GM18868 (cell line): Measurements from ENCODE around the gene CHID1.

Experiments used
- ATAC-seq: cut with Tn5 transposase; IDR thresholded peaks from one replicate; pipeline ENCODE4 v1.9.1; 2021; ENCODE audit warnings: mild to moderate bottlenecking, moderate library complexity; ENCODE audit not compliant: unreplicated experiment

The CHID1 gene

GRCh38 chr11:865462-866430 is 44.9 kb downstream of the CHID1 start:
- no peak for ATAC-seq

- no peak for ATAC-seq
Measured at GRCh38 chr11:864898-865297, 45.7 kb downstream of the CHID1 start.

- ATAC-seq = no peak
Measured at GRCh38 chr11:863910-864827, 46.4 kb downstream of the CHID1 start.

- ATAC-seq = no peak
Measured at GRCh38 chr11:863023-863909, 47.3 kb downstream of the CHID1 start.

GRCh38 chr11:862696-863022 is 48.0 kb downstream of the CHID1 start:
- no peak for ATAC-seq

GRCh38 chr11:862081-862661 is 48.4 kb downstream of the CHID1 start:
- no peak for ATAC-seq

GRCh38 chr11:861105-861479 is 49.5 kb downstream of the CHID1 start:
- ATAC-seq = no peak

GRCh38 chr11:860234-861104 is 50.1 kb downstream of the CHID1 start:
- ATAC-seq = no peak

- ATAC-seq = no peak
Measured at GRCh38 chr11:859394-860131, 51.0 kb downstream of the CHID1 start.

- no peak for ATAC-seq
Measured at GRCh38 chr11:858762-859339, 51.8 kb downstream of the CHID1 start.

GRCh38 chr11:858053-858761 is 52.4 kb downstream of the CHID1 start:
- no peak for ATAC-seq

GRCh38 chr11:856397-856796 is 54.2 kb downstream of the CHID1 start:
- no peak for ATAC-seq

GRCh38 chr11:855796-856195 is 54.8 kb downstream of the CHID1 start:
- ATAC-seq = no peak

GRCh38 chr11:855330-855674 is 55.3 kb downstream of the CHID1 start:
- no peak for ATAC-seq

GRCh38 chr11:854601-855329 is 55.8 kb downstream of the CHID1 start:
- ATAC-seq = no peak

GRCh38 chr11:853682-854448 is 56.7 kb downstream of the CHID1 start:
- no peak for ATAC-seq

GRCh38 chr11:852762-853161 is 57.8 kb downstream of the CHID1 start:
- ATAC-seq = no peak
